GM18870 (cell line): ENCODE results near the gene MCF2L.

Experiments
- ATAC-seq: cut with Tn5 transposase; IDR thresholded peaks from one replicate; pipeline ENCODE4 v1.9.1; 2021; ENCODE audit warnings: moderate library complexity; ENCODE audit not compliant: unreplicated experiment

The MCF2L gene

DNA sequence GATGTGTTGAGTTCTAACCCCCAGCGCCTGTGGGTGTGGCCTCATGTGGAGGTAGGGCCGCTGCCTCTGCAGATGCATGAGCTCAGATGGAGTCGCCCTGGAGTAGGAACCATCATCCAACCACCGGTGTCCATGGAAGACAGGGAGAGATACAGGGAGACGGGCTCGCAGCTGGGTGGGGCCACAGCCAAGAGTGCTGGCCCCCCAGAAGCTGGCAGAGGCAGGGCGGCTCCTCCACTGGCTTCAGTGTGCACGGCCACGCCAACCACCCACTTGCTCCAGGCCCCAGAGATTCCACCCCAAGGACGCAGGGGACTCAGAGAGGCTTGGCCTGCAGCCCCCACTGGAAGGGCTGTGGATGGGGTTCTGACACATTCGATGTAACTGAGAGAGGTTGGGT lies 5.4 kb upstream of the MCF2L start:
- no peak for ATAC-seq

DNA sequence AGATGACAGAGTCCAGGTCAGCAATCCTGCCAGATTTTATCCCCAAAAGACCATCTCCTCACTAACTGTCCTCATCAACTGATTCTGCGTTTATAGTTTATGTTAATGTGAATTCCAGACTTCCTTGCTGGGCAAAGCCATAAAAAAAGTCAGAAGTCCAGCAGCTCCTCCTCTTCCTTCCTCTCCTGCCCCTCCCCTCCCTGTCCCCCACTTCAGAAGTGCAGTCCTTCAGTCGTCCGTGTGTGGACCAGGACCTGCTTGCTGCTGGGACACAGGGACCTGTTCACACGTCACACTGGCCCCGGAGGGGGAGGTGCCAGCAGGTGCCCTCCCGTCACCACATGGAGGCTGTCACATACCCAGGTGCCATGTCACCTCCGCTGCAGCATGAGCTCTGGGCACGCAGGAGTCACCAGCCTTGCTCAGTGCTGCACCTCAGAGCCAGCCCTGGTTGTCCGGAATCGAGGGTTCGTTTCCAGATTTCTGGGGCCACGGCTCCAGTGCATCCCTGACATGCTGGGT lies 4.0 kb upstream of the MCF2L start:
- ATAC-seq: no peak

DNA sequence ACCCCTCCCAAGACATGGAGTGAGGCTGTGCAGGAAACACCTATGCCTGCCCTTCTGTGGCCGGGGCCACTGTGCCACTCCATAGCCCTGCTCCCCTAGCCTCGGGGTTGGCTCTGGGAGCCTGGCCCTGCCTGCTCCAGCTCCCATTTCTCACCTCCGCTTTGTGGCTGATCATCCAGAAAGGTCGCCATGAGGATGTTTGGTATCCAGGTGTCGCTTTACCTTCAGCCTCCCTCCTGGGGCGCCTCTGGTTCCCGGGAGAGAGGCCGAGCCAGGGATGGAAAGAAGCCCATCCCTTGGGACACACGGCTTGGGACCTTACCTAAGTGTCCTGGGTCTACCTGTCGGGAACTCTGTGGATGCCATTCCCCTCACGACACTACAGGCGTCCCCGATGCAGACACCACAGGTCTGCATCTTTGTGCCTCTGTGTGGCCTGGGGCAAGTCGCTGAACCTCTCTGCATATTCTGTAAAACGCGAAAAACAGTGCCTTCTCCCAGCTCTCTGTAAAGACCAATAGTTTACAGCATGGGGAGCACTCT lies 3.4 kb upstream of the MCF2L start:
- no peak for ATAC-seq

DNA sequence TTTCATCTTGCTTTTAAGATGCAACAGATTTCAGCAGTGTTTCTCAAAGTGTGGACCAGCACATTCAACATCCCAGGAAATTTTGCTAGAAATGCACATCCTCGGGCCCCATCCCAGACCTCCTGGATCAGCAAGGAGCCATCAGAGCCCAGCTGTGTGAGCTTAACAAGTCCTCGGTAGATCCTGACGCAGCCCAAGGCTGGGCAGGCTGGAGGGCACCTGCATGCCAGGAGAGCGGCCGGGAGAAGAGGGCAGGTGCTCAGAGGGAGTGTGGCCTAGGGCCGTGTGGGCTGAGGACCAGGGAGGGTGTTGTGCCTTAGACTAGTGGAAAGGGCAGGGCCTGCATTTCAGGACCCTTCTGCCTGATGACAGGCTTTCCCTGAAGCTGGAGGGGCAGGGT lies 2.2 kb upstream of the MCF2L start:
- no peak for ATAC-seq

DNA sequence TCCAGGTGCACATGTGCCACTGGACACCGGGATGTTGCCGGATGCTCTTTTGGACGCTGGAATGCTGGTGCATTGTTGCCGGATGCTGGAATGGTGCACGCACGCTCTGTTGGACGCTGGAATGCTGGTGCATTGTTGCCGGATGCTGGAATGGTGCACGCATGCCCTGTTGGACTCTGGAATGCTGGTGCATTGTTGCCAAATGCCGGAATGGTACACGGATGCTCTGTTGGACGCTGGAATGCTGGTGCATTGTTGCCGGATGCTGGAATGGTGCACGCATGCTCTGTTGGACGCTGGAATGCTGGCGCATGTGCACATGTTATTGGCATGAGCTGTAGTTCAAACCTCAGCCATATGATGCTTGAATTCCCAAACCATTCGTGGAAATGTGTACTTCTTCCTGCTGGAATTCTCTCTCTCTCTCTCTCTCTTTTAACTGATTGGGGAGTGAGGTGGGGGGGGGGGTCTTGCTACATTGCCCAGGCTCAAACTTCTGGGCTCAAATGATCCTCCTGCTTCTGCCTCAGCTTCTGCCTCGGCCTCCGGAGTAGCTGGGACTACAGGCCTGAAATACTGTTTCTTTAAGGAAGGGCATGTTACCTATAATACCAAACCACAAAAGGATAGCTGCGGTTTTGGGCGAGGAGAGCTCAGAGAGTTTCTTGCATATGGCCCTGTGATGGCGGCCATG lies 1.2 kb upstream of the MCF2L start:
- ATAC-seq: no peak

DNA sequence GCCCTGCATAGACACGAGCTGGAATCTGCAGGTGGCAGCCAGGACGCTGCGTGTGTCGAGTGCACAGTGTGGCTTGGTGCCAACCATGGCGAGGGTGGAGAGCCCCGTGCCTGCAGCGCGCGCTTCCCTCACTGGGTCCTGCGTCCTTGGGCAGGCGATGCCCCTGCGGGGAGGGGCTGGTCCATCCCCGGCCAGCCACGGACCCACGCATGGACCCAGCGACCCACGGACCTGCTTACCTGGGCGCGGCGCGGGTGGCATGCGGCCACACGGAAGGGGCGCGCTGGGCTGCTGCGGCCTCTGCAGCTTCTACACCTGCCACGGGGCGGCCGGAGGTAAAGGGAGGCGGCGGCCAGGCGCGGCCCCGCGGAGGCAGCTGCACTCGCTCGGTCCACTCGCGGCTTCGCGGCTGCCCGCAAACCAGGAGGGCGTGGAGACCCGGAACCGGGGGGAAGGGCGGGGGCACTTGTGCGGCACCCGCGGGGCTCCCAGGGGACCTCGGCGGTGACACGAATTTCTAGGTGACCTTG lies 569 bp upstream of the MCF2L start:
- ATAC-seq: no peak

DNA sequence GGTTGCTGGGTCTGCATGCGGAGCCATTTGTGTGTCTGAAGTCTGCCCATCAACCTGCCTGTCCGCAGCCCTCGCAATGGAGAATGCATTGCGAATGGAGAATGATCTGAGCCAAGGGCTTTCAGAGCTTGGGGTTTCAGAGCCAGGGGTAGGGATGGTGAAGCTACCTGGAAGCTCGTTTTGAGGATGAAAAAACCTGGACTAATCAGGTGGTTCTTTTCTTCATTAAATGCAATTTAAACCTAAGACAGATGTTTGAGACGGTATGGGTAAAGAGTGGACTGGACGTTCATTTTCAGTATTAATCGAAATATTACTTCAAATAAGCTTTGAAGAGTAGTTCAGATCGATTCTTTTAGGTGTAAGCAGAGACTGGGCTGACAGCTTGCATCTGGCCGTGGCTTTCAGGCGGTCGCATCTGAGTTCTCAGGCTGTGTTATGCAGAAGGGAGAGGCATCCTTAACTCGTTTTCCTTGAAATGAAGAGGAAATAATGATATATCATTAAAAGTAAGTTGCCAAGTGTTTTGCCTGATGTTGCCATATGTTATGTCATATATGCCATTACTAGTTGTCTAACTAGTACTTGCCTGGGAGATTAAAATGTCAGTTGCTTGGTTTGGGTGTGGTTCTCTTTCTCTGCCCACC lies 801 bp downstream of the MCF2L start:
- no peak for ATAC-seq

DNA sequence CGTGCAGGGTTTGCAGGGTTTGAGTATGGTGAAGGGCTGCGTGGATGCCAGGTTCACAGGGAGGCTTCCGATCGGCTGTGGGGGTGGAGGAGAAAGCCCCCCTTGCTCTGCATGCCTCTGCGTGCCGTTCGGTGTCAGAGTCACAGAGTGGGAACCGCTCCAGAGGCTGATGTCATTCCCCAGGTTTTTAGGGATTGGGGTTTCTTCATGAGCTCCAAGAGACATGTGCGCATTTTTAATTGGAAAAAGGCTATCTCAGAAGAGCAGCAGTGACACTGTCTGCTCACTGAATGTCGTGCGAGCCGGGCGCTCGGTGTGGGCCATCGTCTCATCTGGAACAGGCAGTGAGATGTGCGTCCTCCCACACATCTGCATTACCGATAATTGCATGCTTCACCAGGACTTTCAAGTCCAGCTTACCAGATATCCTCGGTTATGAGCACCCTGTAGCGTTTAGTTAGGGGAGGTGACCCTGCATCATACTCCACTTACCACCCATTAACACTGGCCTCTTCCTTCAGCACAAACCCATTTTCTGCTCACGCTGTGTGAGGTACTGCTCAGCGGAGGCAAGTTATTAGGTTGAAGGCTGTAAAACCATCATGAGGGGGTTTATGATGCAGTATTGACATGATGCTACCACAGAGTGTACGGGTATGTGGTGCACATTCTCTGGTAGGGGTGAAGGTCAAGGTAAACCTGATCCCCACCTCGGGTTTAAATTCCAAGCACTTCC lies 1.7 kb downstream of the MCF2L start:
- no peak for ATAC-seq

DNA sequence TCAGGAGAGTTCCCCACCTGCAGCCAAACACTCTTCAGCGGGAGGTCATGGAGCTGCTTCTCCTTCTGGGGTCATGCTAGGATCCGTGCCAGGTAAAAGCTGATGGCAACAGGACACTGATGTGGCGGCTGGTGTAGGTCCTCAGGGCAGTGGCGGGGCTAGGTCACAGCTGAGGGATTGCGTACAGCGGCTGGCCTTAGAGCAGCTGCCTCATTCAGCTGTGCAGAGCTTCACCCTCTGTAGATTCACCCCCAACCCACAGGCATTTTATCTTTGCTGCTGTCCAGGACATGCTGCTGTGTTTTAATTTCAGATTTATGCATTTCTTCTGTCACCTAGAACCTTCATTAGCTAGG lies 2.3 kb downstream of the MCF2L start:
- no peak for ATAC-seq

DNA sequence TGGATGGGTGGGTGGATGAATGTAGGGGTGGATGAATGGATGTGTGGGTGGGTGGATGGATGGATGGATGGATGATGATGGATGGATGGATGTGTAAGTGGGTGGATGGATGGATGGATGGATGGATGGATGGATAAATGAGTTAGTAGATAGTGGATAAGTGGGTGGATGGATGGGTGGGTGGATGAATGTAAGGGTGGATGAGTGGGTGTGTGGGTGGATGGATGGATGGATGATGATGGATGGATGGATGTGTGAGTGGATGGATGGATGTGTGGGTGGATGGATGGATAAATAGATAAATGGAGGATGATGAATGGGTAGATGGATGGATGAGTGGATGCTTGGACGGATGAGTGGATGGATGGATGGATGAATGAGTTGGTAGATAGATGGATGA lies 3.2 kb downstream of the MCF2L start:
- ATAC-seq: no peak

DNA sequence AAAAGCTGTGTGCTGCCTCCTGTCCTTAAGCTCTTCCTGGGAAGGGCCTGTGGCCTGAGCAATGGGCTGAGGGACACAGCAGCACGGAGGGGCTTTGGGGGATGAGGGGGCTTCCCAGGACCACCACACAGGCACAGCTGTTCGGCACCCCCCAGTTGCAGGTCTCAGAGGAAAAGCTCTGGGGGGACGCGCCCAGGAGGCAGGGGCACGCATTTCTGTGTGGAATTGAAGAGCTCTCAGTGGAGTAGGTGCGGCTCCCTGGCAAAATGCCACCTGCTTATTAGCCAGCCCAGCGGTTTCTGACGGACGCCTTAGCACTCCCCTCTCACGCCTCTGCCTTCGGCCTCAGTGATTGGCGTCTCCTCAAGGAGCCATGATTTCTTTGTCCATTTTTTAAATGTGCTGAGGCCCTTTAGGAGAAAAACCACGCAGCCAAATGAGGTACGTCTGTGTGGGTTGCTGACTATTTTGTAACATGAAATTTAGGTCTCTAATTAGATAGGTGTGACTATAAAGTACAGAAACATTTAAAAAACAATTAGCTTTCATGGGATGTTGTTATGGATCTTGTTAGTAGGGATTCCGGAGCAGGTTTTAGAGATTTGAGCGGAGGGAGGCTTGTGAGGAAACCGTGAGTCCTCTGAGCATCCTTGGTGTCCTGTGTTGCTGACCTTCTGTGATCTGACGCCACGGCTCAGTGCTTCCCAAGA lies 4.0 kb downstream of the MCF2L start:
- ATAC-seq: no peak

DNA sequence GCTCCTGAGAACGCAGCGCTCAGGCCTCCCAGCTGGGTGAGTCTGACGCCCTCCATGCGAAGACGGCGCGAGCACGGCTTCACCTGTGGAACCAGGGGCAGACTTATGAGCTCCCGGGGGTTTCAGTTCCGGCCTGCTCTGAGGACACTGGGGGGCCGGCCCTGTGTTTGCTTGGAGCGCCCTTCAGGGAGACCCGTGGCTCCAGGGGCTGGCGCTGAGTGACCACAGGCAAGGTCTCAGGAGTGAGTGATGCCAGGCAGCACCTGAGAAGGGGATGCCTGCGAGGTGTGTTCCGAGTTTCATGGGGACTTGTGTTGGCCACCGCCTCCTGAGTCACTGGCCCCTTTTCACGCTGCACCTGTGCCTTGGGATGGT lies 4.5 kb downstream of the MCF2L start:
- no peak for ATAC-seq

DNA sequence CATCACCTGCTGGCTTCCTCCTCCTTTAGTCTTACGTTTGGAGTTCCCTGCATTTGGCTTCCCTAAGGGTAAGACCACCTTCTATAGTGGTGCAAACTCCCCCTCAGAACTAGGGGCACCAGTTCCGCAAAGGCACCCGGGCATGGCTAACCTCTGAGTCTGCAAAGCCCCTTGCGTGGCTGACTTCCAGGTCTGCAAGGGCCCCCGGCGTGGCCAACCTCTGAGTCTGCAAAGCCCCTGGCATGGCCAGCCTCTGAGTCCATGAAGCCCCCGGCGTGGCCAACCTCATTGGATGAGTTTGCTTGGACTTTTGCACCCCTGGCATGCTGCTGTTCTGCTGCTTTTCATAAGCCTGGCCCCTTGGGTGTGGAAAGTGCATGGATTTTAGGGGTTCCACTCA lies 5.1 kb downstream of the MCF2L start:
- no peak for ATAC-seq

DNA sequence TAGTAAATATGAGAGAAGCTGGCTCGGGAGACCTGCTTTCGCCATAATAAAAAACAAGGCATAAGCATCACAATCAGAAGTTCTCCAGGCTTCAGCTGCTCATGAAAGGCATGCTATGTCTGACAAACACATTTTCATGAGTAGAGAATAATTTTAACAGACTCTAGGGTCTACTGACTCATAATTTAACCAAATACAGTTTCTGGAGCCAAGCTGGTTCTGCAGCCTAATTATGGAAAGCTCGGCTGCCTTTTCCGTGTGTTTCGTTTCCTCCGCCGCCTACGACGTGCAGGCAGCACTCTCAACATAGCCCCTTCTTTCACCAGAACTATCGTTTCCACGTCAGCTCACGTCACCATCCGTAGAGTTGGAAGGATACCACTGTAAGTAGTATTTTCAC lies 5.7 kb downstream of the MCF2L start:
- ATAC-seq: no peak

DNA sequence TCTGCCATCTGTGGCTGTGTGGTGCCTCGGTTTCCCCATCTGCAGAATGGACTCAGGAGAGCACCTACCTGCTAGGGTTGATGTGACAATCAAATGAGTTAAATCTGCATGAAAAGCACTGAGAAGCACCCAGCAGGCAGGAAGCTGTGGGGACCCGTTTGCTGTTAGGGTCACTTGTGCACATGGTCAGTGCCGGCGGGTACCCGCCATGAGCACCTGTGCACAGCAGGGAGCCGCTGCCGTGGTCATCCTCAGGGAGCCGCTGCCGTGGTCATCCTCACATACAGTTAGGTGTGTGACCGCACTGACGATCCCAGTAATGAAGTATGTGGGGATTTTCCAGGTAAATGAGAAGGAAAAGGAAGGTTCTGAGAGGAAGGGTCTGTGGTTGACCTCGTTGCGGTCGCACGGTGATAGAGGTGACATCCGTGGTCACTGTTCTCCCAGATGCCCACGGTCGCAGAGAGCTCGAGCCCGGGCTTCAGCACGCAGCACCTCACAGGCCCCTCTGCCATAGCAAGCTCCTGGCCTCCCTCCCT lies 6.5 kb downstream of the MCF2L start:
- no peak for ATAC-seq

DNA sequence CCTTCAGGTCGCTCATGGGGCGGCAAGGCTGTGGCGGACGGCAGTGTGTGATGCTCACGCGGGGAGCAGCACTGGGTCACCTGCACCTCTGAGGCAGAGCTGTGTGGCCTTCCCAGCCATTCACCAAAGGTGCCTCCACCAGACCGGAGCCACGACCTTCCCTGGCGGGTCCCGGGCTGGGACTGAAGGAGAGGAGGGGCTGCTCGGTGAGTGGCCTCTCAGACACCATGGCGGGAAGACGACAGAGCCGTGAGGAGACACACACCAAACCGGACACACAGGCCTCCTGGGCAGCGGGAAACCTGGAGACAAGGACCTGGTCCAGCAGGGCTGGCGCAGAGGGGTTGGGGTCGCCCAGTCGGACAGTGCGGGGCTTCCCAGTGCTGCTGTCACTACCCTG lies 7.5 kb downstream of the MCF2L start:
- ATAC-seq: no peak

DNA sequence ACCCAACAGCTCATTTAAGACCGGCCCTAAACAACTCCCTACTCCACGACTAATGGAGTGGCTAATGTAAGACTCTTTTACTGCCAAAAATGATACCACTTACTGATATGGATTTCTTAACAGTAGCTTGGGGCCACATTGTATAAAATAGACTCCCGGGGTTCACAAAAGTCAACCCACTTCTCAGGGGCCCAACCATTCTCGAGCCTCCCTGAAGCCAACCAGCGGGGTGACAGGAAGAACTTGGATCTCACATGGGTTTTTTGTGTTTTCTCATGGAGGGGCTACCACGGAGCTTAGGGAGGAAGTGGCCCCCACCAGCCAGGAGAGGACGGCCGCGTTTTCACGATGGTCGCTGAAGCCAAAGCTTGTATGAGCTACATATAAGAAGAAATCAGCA lies 8.1 kb downstream of the MCF2L start:
- ATAC-seq: no peak

DNA sequence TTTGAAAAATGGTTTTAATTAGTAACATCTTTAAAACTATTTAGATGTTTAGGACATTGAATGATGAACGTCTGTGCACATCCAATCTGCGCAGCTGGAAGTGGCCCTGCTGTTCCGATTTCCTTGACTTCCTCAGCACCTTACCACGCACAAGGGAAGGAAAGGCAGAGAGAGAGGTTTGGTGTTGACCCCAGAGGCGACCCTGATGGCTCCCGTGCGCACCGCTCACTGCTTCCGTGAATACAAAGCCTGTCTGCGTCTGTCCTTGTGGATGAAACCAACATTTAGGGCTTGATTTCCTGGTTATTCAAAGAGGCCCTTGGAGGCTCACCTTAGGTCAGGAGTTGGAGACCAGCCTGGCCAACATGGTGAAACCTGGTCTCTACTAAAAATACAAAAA lies 8.5 kb downstream of the MCF2L start:
- no peak for ATAC-seq

DNA sequence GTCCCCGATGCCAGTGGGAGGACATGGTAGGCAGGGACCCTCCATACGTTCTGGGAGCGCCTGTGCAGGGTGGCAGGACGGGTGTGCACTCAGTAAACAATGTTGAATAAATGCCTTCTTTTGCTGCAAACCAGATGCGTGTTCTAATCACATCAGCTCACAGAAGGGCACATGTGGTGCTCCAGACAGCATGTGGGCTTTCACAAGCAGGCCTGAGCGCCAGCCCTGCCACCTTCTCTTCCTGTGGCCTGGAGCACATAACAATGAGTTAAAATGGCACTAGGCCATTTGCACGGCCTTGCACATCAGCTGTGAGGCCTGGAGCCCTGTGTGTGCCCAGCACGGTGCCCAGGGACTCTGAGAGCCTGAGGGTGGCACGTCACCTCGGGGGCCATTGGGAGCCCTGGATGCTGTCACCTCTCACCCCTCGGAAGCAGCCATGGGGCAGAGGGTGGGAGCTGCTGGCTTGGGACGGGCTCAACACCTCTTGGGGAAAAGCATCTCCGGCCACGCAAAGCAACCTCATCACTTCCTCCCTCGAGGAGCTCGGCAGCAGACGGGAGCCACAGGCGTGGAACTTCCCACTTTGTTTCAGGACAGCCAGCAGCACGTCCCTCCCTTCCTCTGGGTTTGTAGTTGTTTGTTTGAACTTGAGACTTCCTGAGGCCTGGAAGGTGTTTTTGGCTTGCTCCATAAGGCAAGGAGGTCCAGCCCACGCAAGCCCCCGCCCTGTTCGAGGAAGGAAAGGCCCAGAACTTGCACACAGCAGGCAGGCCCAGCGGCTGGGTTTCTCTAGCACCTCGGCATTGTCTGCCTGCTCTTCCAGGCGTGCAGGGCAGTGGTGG lies 9.8 kb downstream of the MCF2L start:
- no peak for ATAC-seq

DNA sequence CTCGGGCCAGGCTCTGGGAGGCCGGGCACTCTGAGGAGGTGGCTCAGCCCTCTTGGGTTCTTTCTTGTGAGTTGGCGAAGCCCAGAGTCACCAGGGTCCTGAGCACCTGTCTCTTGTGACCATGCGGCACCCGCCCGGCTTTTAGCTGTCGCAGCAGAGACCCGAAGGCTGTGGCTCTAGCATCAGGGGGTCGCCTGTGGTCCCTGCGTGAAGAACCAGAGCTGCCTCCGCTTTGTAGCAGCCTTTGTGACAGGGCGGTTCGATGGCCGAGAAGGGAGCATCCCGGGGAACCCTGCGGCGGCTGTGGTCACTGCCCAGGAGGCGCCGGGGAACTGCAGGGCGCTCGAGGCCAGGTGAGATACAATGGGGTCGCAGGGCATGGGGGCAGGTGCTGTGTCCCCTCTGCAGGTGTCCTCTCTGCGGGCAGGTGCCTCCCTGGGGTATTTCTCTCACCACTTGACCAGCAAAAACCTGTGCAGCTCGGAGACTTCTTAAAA lies 10.4 kb downstream of the MCF2L start:
- ATAC-seq: no peak
